Ascending aorta (tissue), 2 donors: ENCODE measurements around the gene AK4. TPM values are rescaled to one million over a fixed set of nuclear protein-coding genes. Genes with fewer than 3 reads are reported as not detected.
"Not testable (repeated sequence)": the region's sequence is repeated elsewhere in the genome, so short reads cannot be mapped to it uniquely, and the experiment has no call there.

ENCODE experiments used
- DNase-seq, 2 donors: peaks; one replicate each; pipeline ENCODE4 v3.0.0-alpha.2; 2019; ENCODE audit warnings: low spot score in 2 of 2
- H3K27ac ChIP-seq, 2 donors: fragments of 200-600 bp; sonication (generic); one replicate each; pipeline ENCODE4 v1.5.1; 2016 to 2017; ENCODE audit warnings: mild to moderate bottlenecking in 1 of 2
- H3K27me3 ChIP-seq: fragments of 200-600 bp; sonication (generic); one replicate; pipeline ENCODE4 v1.5.1; 2017
- H3K36me3 ChIP-seq, 2 donors: fragments of 200-600 bp; sonication (generic); one replicate each; pipeline ENCODE4 v1.5.1; 2016
- H3K4me1 ChIP-seq, 2 donors: fragments of 200-600 bp; sonication (generic); one replicate each; pipeline ENCODE4 v1.5.1; 2016 to 2017; ENCODE audit warnings: mild to moderate bottlenecking in 1 of 2
- H3K4me3 ChIP-seq, 2 donors: fragments of 200-600 bp; sonication (generic); one replicate each; pipeline ENCODE4 v1.5.1; 2016 to 2017; ENCODE audit warnings: mild to moderate bottlenecking in 1 of 2
- H3K9me3 ChIP-seq, 2 donors: fragments of 200-600 bp; sonication (generic); one replicate each; pipeline ENCODE4 v1.5.1; 2016
- intact Hi-C: fragments of 100-400 bp; cut with DNase I; formaldehyde crosslinking; loops from one replicate; pipeline ENCODE4 v1.15.1; 2023
- total RNA-seq: library from RNA; depleted of rRNA; stranded (reverse); fragments of >200 nt; gene quantifications from one replicate; pipeline ENCODE4 v1.1.0, GENCODE V29; 2016
- TF ChIP-seq, protein P1 (sequence below), 3 experiments: fragments of 200-600 bp in 2 of 3; fragments of 450-650 bp in 1 of 3; sonication (generic) in 2 of 3; IDR thresholded peaks; one replicate each; pipeline ENCODE4 v1.5.1; 2016 to 2019; ENCODE audit warnings: antibody characterized with exemption in 3 of 3, mild to moderate bottlenecking in 1 of 3, moderate library complexity in 1 of 3

Gene AK4
- total RNA-seq, 1 donor from 2014 or later, result 29.5 TPM

DNA sequence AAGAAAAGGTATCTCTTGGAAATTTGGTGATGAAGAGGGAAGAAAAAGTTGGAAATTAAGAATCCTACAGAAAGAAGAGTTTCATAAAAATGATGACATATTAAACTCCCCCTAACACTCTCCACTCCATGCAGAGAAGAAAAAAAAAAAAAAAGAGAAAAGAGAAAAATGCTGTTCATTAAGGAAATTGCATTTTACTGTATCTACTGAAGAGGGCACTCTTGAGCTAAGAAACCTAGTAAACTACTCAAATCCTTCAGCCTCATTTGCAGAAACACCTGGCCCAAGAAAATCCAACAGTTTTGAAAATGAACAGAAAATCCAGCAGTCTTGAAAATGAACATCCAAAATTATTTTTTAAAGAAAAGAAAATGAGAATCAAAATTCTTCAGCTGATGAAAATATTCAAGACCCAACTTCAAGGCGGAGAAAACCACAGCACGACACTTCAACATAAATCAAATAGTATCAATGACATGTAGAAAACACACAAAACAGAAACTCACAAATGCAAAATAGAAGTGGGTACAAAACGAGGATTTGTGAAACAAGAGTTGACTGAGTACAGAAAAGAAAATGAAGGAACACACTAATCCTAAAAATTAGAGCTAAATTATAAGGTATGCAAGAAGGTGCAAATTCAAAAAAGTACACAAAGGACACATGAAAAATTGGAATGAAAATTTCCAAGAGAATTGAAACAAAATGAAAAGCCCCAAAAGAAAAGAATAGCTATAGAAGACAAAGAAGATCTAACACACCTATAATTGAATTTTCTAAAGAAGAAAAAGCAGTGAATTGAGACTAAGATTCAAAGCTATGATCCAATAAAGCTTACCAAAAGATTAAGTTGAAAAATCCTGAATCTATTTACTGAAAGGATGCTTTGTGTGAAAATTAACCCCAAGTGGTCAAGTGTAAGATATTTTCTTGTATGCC is 88.1 kb downstream of the AK4 start:
- H3K4me3 ChIP-seq, result no peak overlapping the region
- intact Hi-C loops, result no loop called here
- TF ChIP-seq, protein P1, sequence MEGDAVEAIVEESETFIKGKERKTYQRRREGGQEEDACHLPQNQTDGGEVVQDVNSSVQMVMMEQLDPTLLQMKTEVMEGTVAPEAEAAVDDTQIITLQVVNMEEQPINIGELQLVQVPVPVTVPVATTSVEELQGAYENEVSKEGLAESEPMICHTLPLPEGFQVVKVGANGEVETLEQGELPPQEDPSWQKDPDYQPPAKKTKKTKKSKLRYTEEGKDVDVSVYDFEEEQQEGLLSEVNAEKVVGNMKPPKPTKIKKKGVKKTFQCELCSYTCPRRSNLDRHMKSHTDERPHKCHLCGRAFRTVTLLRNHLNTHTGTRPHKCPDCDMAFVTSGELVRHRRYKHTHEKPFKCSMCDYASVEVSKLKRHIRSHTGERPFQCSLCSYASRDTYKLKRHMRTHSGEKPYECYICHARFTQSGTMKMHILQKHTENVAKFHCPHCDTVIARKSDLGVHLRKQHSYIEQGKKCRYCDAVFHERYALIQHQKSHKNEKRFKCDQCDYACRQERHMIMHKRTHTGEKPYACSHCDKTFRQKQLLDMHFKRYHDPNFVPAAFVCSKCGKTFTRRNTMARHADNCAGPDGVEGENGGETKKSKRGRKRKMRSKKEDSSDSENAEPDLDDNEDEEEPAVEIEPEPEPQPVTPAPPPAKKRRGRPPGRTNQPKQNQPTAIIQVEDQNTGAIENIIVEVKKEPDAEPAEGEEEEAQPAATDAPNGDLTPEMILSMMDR (IDR thresholded peaks at IDR 0.05), result peak in 2 of 3 experiments; percentile 24 to 50
- no peaks in the 10 kb centered on the region for H3K4me1 ChIP-seq
- DNase-seq, result no peak
- H3K27me3 ChIP-seq, result no peaks in the 10 kb centered on the region
- H3K36me3 ChIP-seq, result no peaks in the 10 kb centered on the region
- no peaks in the 10 kb centered on the region for H3K9me3 ChIP-seq
- no peak overlapping the region for H3K27ac ChIP-seq

DNA sequence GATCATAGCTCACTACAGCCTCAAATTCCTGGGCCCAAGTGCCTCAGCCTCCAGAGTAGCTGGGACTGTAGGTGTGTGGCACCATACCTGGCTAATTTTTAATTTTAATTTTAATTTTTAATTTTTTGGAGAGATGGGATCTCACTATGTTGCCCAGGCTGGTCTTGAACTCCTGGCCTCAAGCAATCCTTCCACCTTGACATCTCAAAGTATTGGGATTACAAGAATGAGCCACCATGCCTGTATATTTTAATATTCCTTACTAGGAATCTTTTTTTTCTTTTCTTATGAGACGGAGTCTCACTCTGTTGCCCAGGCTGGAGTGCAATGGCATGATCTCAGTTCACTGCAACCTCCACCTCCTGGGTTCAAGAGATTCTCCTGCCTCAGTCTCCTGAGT is 89.1 kb downstream of the AK4 start:
- H3K4me3 ChIP-seq, intact Hi-C loops, H3K27ac ChIP-seq, H3K36me3 ChIP-seq, H3K4me1 ChIP-seq, H3K9me3 ChIP-seq, H3K27me3 ChIP-seq, DNase-seq: not testable (repeated sequence)

DNA sequence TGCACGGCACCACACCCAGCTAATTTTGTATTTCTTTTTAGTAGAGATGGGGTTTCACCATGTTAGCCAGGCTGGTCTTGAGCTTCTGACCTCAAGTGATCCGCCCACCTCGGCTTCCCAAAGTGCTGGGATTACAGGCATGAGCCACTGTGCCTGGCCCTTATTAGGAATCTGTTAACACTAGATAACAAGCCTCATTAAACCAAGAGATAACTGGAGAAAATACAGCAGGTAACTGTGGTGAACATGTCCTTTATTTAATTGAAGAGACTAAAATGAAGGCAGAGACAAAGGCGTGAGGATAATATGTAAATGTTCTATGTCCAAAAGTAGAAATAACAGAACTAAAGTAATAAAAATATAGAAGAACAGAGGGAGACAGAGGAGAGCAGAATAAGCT is 89.5 kb downstream of the AK4 start:
- DNase-seq, result no peak
- no peaks in the 10 kb centered on the region for H3K9me3 ChIP-seq
- intact Hi-C loops, result no loop called here
- no peak overlapping the region for H3K27ac ChIP-seq
- no peaks in the 10 kb centered on the region for H3K36me3 ChIP-seq
- TF ChIP-seq, protein P1 (IDR thresholded peaks at IDR 0.05), result no peak
- no peaks in the 10 kb centered on the region for H3K4me1 ChIP-seq
- no peaks in the 10 kb centered on the region for H3K27me3 ChIP-seq
- no peak overlapping the region for H3K4me3 ChIP-seq

DNA sequence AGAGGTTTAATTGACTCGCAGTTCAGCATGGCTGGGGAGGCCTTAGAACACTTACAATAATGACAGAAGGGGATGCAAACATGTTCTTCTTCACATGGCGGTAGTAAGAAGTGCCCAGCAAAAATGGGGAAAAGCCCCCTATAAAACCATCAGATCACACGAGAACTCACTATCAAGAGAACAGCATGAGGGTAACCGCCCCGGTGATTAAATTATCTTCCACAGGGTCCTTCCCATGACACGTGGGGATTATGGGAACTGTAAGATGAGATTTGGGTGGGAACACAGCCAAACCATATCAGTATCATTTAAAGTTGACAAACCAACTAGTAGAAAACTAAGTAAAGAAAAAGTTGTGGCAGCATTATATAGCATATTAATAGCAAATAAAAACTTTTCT is 90.0 kb downstream of the AK4 start:
- H3K4me3 ChIP-seq, result no peak overlapping the region
- H3K27ac ChIP-seq, result no peak overlapping the region
- no peaks in the 10 kb centered on the region for H3K36me3 ChIP-seq
- H3K4me1 ChIP-seq, result no peaks in the 10 kb centered on the region
- no peak for DNase-seq
- TF ChIP-seq, protein P1 (IDR thresholded peaks at IDR 0.05), result no peak
- H3K9me3 ChIP-seq, result no peaks in the 10 kb centered on the region
- intact Hi-C loops, result no loop called here
- H3K27me3 ChIP-seq, result no peaks in the 10 kb centered on the region

DNA sequence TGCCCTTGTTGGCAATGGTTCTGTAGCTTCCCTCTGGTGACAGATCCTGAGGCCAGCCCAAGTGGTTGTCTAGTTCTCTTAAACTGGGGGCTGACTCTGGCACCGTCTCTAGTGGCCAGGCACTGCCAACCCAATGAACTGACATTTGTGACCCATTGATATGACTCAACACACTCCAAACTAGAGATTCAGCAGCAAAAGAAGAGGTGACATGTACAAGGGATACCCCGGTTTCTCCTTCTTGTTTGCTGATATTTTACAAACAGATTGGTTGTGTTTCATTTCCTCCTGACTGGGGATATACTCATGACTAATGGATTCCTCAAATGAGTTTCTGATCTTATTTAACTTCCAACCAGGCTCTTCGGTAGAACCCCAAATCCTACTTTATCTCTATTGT is 95.5 kb downstream of the AK4 start:
- Histone ChIP-seq H3K4me1 (peaks cover 0 to 6% of the 10 kb centered on the region in 2 donors), H3K9me3 (no peaks in the 10 kb centered on the region), H3K4me3 (no peak overlapping the region), H3K36me3 (no peaks in the 10 kb centered on the region), H3K27me3 (no peaks in the 10 kb centered on the region), H3K27ac (no peak overlapping the region)
- intact Hi-C loops, result no loop called here
- DNase-seq, result no peak
- TF ChIP-seq, protein P1 (IDR thresholded peaks at IDR 0.05), result no peak

DNA sequence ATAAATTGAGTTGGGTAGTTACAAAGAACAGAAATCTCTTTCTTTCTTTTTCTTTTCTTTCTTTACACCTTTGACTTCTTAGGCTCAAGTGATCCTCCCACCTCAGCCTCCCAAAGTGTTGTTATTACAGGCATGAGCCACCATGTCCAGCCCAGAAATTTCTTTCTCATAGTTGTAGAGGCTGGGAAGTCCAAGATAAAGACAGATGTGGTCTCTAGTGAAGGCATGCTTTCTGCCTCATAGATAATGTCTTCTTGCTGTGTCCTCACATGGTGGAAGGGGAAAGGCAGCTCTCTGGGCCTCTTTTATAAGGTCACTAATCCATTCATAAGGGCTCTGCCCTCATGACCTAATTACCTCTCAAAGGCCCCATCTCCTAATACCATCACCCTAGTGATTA is 97.3 kb downstream of the AK4 start:
- no peaks in the 10 kb centered on the region for H3K9me3 ChIP-seq
- H3K36me3 ChIP-seq, result no peaks in the 10 kb centered on the region
- H3K4me3 ChIP-seq, result no peak overlapping the region
- no peak overlapping the region for H3K27ac ChIP-seq
- intact Hi-C loops, result no loop called here
- DNase-seq, result no peak
- no peaks in the 10 kb centered on the region for H3K27me3 ChIP-seq
- peaks cover 0 to 6% of the 10 kb centered on the region in 2 donors for H3K4me1 ChIP-seq
- TF ChIP-seq, protein P1 (IDR thresholded peaks at IDR 0.05), result no peak
